K562 (cell line): ENCODE data around the gene HOXC11. TPM values are rescaled to one million over a fixed set of nuclear protein-coding genes. Genes with fewer than 3 reads are reported as not detected.

Source experiments
- ATAC-seq: fragments of 200-7000 bp; cut with Tn5 transposase; 3 replicates; pipeline ENCODE4 v1.9.1; 2020; ENCODE audit warnings: moderate library complexity
- BruUV-seq: library from RNA; stranded (reverse); fragments of 400-500 nt; replicated peaks from 2 replicates; lab custom pipeline; 2021; lab: Mats Ljungman, UMichigan
- CTCF ChIA-PET: fragments of 300-600 bp; formaldehyde crosslinking; extraction: SDS; loops from one replicate; lab custom pipeline; 2021; ENCODE audit warnings: low intra/inter-chr PET ratio; lab: Yijun Ruan, JAX
- POLR2A ChIA-PET: fragments of 300-600, 350-650 bp; sonication (Branson Sonifier 250); formaldehyde crosslinking; extraction: SDS; loops from one replicate; lab custom pipeline; 2021; ENCODE audit warnings: antibody characterized with exemption, inconsistent platforms; lab: Yijun Ruan, JAX
- DNase-seq, 4 experiments: peaks; one replicate each; pipeline versions ENCODE4 v3.0.0 to v3.0.0-alpha.2; 2011 to 2018; ENCODE audit warnings: low spot score in 3 of 4, mixed read lengths in 3 of 4; ENCODE audit errors: extremely low read depth in 1 of 4
- FAIRE-seq: peaks from 2 replicates; lab custom pipeline; 2011; peaks lifted over from hg19 to GRCh38; lab: Jason Lieb, UNC
- H2AFZ ChIP-seq: 2 replicates; pipeline ENCODE4 v1.6.0; 2011; ENCODE audit warnings: low read depth, low read length, control low read depth, inconsistent platforms
- H3K27ac ChIP-seq: fragments of 200-600 bp; 3 replicates; pipeline ENCODE4 v1.8.0; 2011; ENCODE audit warnings: low read depth, mild to moderate bottlenecking, control low read depth, inconsistent platforms, low read length, moderate library complexity, mixed read lengths; ENCODE audit errors: extremely low read depth
- H3K27me3 ChIP-seq, 2 experiments: fragments of 300-600 bp in 1 of 2; 2 replicates in 1 of 2; 3 replicates in 1 of 2; pipeline versions ENCODE4 v1.6.0 to v1.8.0; 2011; ENCODE audit warnings: inconsistent platforms in 2 of 2, low read length in 2 of 2, mild to moderate bottlenecking in 1 of 2, mixed read lengths in 1 of 2, moderate library complexity in 1 of 2; ENCODE audit not compliant: control insufficient read depth in 2 of 2, insufficient read depth in 2 of 2
- H3K36me3 ChIP-seq: fragments of 300-600 bp; 3 replicates; pipeline ENCODE4 v1.8.0; 2011; ENCODE audit warnings: mild to moderate bottlenecking, low read length, inconsistent platforms; ENCODE audit not compliant: control insufficient read depth, insufficient read depth
- H3K4me1 ChIP-seq, 2 experiments: fragments of 200-600 bp in 1 of 2; replicated peaks in 1 of 2; 2 replicates in 1 of 2; 3 replicates in 1 of 2; pipeline versions ENCODE4 v1.5.1 to v1.8.0; 2011; ENCODE audit warnings: inconsistent platforms in 2 of 2, low read length in 2 of 2, mild to moderate bottlenecking in 1 of 2, mixed read lengths in 1 of 2, moderate library complexity in 1 of 2; ENCODE audit not compliant: control insufficient read depth in 2 of 2, insufficient read depth in 2 of 2
- H3K4me2 ChIP-seq: 2 replicates; pipeline ENCODE4 v1.6.1; 2011; ENCODE audit warnings: low read length, control low read depth, inconsistent platforms, mixed read lengths; ENCODE audit not compliant: insufficient read depth
- H3K4me3 ChIP-seq: fragments of 200-600 bp; sonication (generic), shearing (Covaris generic); 2 replicates; pipeline ENCODE4 v1.5.1; 2016; ENCODE audit warnings: control low read depth, inconsistent platforms
- H3K79me2 ChIP-seq: fragments of 200-600 bp; 3 replicates; pipeline ENCODE4 v1.8.0; 2011; ENCODE audit warnings: low read length, inconsistent platforms; ENCODE audit not compliant: control insufficient read depth, insufficient read depth
- H3K9ac ChIP-seq, 2 experiments: 2 replicates each; pipeline versions ENCODE4 v1.6.0 to v1.6.1; 2011; ENCODE audit warnings: low read depth in 2 of 2, low read length in 2 of 2, control low read depth in 1 of 2, inconsistent platforms in 1 of 2, mild to moderate bottlenecking in 1 of 2, mixed read lengths in 1 of 2; ENCODE audit not compliant: insufficient read depth in 1 of 2
- H3K9me1 ChIP-seq: one replicate; pipeline ENCODE4 v1.6.0; 2011; ENCODE audit warnings: inconsistent platforms, mild to moderate bottlenecking, low read length, moderate library complexity; ENCODE audit not compliant: control insufficient read depth, insufficient read depth
- H3K9me3 ChIP-seq: replicated peaks from 2 replicates; pipeline ENCODE4 v1.5.1; 2011; ENCODE audit warnings: low read depth, low read length, inconsistent platforms; ENCODE audit not compliant: control insufficient read depth, insufficient read depth
- H4K20me1 ChIP-seq: replicated peaks from 2 replicates; pipeline ENCODE4 v1.6.1; 2011; ENCODE audit warnings: low read length, inconsistent platforms, mixed read lengths; ENCODE audit not compliant: control insufficient read depth, insufficient read depth
- CSDE1 ChIP-seq, 2 experiments: fragments of 450-650 bp; IDR thresholded peaks; 2 replicates each; pipeline ENCODE4 v1.6.1; 2016; ENCODE audit warnings: mild to moderate bottlenecking in 1 of 2
- GABPA ChIP-seq: fragments of 200-800 bp; sonication (Bioruptor generic); conservative IDR thresholded peaks from 2 replicates; pipeline ENCODE4 v1.6.1; 2016; ENCODE audit warnings: low read depth, missing genetic modification characterization, missing compliant biosample characterization
- PTTG1 ChIP-seq: fragments of 450-650 bp; IDR thresholded peaks from 2 replicates; pipeline ENCODE4 v1.6.1; 2016; ENCODE audit warnings: low read depth, mild to moderate bottlenecking, missing genetic modification characterization, missing compliant biosample characterization
- RBBP5 ChIP-seq: fragments of 200-600 bp; sonication (generic); IDR thresholded peaks from 2 replicates; pipeline ENCODE4 v1.6.1; 2012; ENCODE audit warnings: borderline replicate concordance, mild to moderate bottlenecking, low read length, control low read depth, inconsistent platforms; ENCODE audit not compliant: insufficient read depth, poor library complexity, severe bottlenecking
- WGBS: fragments of 100-300 bp; shearing (Covaris generic); methylation state at CpG from one replicate; pipeline ENCODE4 v1.1.6; 2016; ENCODE audit warnings: low coverage, mixed read lengths; ENCODE audit not compliant: insufficient coverage; ENCODE audit errors: missing lambda C conversion rate; 5-methylcytosine and 5-hydroxymethylcytosine counted together
- in situ Hi-C: fragments of 300-500 bp; cut with MboI; formaldehyde crosslinking; loops from 4 replicates; pipeline ENCODE4 v1.15.0; 2018; ENCODE audit warnings: inconsistent platforms, mixed read lengths
- intact Hi-C: fragments of 100-400 bp; cut with micrococcal nuclease; formaldehyde crosslinking; loops from 2 replicates; pipeline ENCODE4 v1.14.2; 2022
- polyA plus RNA-seq, 8 experiments: library from polyadenylated mRNA; depleted of rRNA in 4 of 8; stranded (reverse) in 5 of 8; unstranded in 3 of 8; fragments of >200 nt; fragmentation: Nextera tagmentation in 2 of 8; fragmentation: Illumina TruSeq in 1 of 8; extraction: Ambion mirVana in 2 of 8; extraction: Trizol in 1 of 8; gene quantifications; 2 replicates each; pipeline versions ENCODE4 v1.2.1 to v1.2.3, GENCODE V29; 2011 to 2014; ENCODE audit warnings: inconsistent platforms in 1 of 8, missing spikeins in 1 of 8
- total RNA-seq, 7 experiments: library from RNA; depleted of rRNA in 6 of 7; stranded (reverse); fragments of >200 nt in 6 of 7; fragmentation: Illumina TruSeq in 2 of 7; extraction: Trizol in 2 of 7; gene quantifications; 2 replicates each; pipeline versions ENCODE4 v1.2.1 to v1.2.3, GENCODE V29; 2011 to 2021; ENCODE audit warnings: low replicate concordance in 1 of 7
- TF ChIP-seq, protein P1 (sequence below): fragments of 450-650 bp; IDR thresholded peaks from 2 replicates; pipeline ENCODE4 v1.7.1; 2018; ENCODE audit warnings: mild to moderate bottlenecking, low read depth; ENCODE audit not compliant: partially characterized antibody
- TF ChIP-seq, protein P2 (sequence below): fragments of 200-800 bp; sonication (Bioruptor generic); IDR thresholded peaks from 2 replicates; pipeline ENCODE4 v1.6.1; 2017; ENCODE audit warnings: missing genetic modification characterization, missing compliant biosample characterization

The HOXC11 gene
- total and polyA plus RNA-seq, 9 of the 15 experiments (the other 6 are each of a cell fraction or from before 2014, with no cell fraction given), result not detected

DNA sequence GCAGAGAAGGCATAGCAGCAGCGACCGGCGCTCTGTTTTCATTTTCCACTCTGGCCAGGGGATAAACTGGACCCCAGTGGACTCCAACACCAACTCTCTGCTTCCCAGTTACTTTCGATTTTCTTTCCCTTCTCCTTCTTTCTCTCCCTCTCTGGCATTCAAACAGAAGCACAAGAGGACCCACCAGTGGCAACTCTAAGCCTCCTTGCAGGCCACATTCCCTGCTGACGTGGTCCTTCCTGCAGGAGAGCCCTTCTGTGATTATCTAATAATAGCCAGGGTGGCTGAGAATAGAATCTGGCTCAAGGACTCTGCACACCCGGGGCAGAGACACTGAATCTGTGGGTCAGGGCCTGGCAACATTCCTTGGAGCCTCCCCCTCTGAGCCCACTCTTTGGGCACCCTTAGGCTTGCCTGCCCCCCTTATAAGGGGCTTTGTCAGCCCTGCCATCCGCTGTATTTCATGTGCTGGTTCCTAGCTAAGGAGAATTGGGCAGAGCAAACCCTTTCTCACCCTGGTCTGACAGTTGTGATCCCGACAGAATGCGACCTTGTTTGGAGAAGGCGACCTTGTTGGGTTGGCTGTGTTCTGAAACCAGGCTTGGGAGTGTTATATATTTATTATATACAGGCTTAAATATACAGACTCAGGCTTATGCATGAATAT, 47.1 kb downstream of the HOXC11 start:
- H3K36me3 ChIP-seq, result no peaks in the 10 kb centered on the region
- H3K79me2 ChIP-seq, result peaks cover 3% of the 10 kb centered on the region; the same call in 2 of the 3 replicates
- H3K9ac ChIP-seq, result peak overlapping the region in 1 of 2 experiments; percentile 7; a peak in 1 of 4 replicates
- DNase-seq, result no peak
- peak overlapping the region; percentile 71; the same call in 2 of the 3 replicates for H3K27ac ChIP-seq
- no peak for FAIRE-seq
- POLR2A ChIA-PET, result no interaction called here
- H4K20me1 ChIP-seq, result no peaks in the 10 kb centered on the region
- no peak overlapping the region for H2AFZ ChIP-seq
- TF ChIP-seq RBBP5 (no peak), CSDE1 (IDR thresholded peaks at IDR 0.05) (no peak), PTTG1 (tag) (no peak), GABPA (tag) (no peak)
- TF ChIP-seq, protein P1, sequence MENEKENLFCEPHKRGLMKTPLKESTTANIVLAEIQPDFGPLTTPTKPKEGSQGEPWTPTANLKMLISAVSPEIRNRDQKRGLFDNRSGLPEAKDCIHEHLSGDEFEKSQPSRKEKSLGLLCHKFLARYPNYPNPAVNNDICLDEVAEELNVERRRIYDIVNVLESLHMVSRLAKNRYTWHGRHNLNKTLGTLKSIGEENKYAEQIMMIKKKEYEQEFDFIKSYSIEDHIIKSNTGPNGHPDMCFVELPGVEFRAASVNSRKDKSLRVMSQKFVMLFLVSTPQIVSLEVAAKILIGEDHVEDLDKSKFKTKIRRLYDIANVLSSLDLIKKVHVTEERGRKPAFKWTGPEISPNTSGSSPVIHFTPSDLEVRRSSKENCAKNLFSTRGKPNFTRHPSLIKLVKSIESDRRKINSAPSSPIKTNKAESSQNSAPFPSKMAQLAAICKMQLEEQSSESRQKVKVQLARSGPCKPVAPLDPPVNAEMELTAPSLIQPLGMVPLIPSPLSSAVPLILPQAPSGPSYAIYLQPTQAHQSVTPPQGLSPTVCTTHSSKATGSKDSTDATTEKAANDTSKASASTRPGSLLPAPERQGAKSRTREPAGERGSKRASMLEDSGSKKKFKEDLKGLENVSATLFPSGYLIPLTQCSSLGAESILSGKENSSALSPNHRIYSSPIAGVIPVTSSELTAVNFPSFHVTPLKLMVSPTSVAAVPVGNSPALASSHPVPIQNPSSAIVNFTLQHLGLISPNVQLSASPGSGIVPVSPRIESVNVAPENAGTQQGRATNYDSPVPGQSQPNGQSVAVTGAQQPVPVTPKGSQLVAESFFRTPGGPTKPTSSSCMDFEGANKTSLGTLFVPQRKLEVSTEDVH, result no peak
- TF ChIP-seq, protein P2, sequence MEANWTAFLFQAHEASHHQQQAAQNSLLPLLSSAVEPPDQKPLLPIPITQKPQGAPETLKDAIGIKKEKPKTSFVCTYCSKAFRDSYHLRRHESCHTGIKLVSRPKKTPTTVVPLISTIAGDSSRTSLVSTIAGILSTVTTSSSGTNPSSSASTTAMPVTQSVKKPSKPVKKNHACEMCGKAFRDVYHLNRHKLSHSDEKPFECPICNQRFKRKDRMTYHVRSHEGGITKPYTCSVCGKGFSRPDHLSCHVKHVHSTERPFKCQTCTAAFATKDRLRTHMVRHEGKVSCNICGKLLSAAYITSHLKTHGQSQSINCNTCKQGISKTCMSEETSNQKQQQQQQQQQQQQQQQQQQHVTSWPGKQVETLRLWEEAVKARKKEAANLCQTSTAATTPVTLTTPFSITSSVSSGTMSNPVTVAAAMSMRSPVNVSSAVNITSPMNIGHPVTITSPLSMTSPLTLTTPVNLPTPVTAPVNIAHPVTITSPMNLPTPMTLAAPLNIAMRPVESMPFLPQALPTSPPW, result no peak
- TF ChIP-seq, all 486 proteins: peak for 0
- BruUV-seq, result no TSS peak
- Histone ChIP-seq H3K4me2 (no peak overlapping the region), H3K9me1 (no peaks in the 10 kb centered on the region), H3K9me3 (no peaks in the 10 kb centered on the region), H3K27me3 (no peaks in the 10 kb centered on the region), H3K4me3 (no peak overlapping the region), H3K4me1 (peaks cover 10 to 49% of the 10 kb centered on the region in 2 experiments)
- intact Hi-C loops, result loop anchor here (10.0 kb wide), 1 partner anchor 275 kb away; no protein-coding TSS in a partner anchor
- no peak for ATAC-seq
- WGBS, result 62% methylated on average over 9 of the region's 10 CpGs
- CTCF ChIA-PET, result interaction anchor here (0.8 kb wide), 1 partner anchor 14 kb away, joined by 3 read pairs; no protein-coding TSS in a partner anchor
- in situ Hi-C loops, result loop anchor here (10.0 kb wide), 1 partner anchor 175 kb away; no protein-coding TSS in a partner anchor
